Mesendoderm (in vitro differentiated cells): ENCODE measurements around the gene GABRA4.

Experiments used
- DNase-seq: peaks from one replicate; pipeline ENCODE4 v3.0.0; 2013
- H2AK5ac ChIP-seq: 2 replicates; pipeline ENCODE4 v1.6.1; 2013; ENCODE audit warnings: low read length, inconsistent platforms
- H2BK120ac ChIP-seq: 2 replicates; pipeline ENCODE4 v1.6.1; 2013; ENCODE audit warnings: low read depth, mild to moderate bottlenecking, low read length, moderate library complexity, mixed read lengths
- H2BK15ac ChIP-seq: replicated peaks from 2 replicates; pipeline ENCODE4 v1.6.1; 2013; ENCODE audit warnings: low read depth, mild to moderate bottlenecking, moderate library complexity
- H2BK5ac ChIP-seq: 2 replicates; pipeline ENCODE4 v1.6.1; 2013; ENCODE audit warnings: low read length, inconsistent platforms
- H3K18ac ChIP-seq: 2 replicates; pipeline ENCODE4 v1.6.1; 2013; ENCODE audit warnings: mild to moderate bottlenecking, low read length, mixed read lengths
- H3K23ac ChIP-seq: one replicate; pipeline ENCODE4 v1.6.1; 2013; ENCODE audit warnings: low read length
- H3K27ac ChIP-seq: 2 replicates; pipeline ENCODE4 v1.5.1; 2013; ENCODE audit warnings: low read depth, mild to moderate bottlenecking, inconsistent platforms, low read length, moderate library complexity
- H3K27me3 ChIP-seq: 2 replicates; pipeline ENCODE4 v1.6.1; 2013; ENCODE audit warnings: low read length, control low read depth, mild to moderate bottlenecking, inconsistent platforms; ENCODE audit not compliant: insufficient read depth, poor library complexity
- H3K36me3 ChIP-seq: 2 replicates; pipeline ENCODE4 v1.6.1; 2013; ENCODE audit warnings: low read length, inconsistent platforms; ENCODE audit not compliant: control insufficient read depth, insufficient read depth
- H3K4ac ChIP-seq: one replicate; pipeline ENCODE4 v1.6.1; 2013; ENCODE audit warnings: low read depth, mild to moderate bottlenecking, low read length, moderate library complexity
- H3K4me1 ChIP-seq: 2 replicates; pipeline ENCODE4 v1.6.1; 2013; ENCODE audit warnings: low read depth, low read length, inconsistent platforms; ENCODE audit not compliant: control insufficient read depth
- H3K4me2 ChIP-seq: 2 replicates; pipeline ENCODE4 v1.6.1; 2013; ENCODE audit warnings: low read length
- H3K4me3 ChIP-seq: 2 replicates; pipeline ENCODE4 v1.5.1; 2013; ENCODE audit warnings: mild to moderate bottlenecking, low read length
- H3K56ac ChIP-seq: one replicate; pipeline ENCODE4 v1.6.1; 2013; ENCODE audit warnings: low read length
- H3K79me1 ChIP-seq: 2 replicates; pipeline ENCODE4 v1.6.1; 2013; ENCODE audit warnings: low read length, inconsistent platforms
- H3K79me2 ChIP-seq: 2 replicates; pipeline ENCODE4 v1.6.1; 2013; ENCODE audit warnings: mild to moderate bottlenecking, low read length; ENCODE audit not compliant: control insufficient read depth, insufficient read depth
- H3K9ac ChIP-seq: 2 replicates; pipeline ENCODE4 v1.6.1; 2013; ENCODE audit warnings: low read length, inconsistent platforms
- H4K5ac ChIP-seq: one replicate; pipeline ENCODE4 v1.6.1; 2013; ENCODE audit warnings: low read length
- H4K8ac ChIP-seq: one replicate; pipeline ENCODE4 v1.6.1; 2013; ENCODE audit warnings: low read depth, mild to moderate bottlenecking, control low read depth, low read length, moderate library complexity
- WGBS: extraction: QIAGEN DNeasy Blood & Tissue Kit; methylation state at CpG from one replicate; pipeline ENCODE4 v1.1.7; 2013; ENCODE audit warnings: low lambda C conversion rate, missing lambda C conversion rate; ENCODE audit not compliant: insufficient coverage; ENCODE audit errors: extremely low coverage; 5-methylcytosine and 5-hydroxymethylcytosine counted together

GABRA4 gene

DNA sequence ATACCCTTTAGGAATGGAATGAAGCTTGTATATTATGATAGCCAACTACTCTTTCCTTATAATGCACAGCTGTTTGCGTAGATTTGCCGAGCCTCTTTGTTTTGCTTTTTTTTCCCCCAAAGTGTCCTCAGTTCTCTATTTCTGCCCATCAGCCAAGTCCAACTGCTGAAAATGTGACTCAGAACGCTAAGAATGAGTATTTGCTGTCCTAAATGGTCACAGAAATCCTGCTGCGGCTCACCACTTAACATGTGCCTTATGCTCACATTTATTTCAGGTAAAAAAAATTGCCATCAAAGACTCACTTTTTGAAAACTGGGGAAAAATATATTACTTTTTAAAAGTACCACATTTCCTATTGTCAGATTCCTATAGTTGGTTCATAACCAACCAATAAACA is 36.9 kb downstream of the GABRA4 start:
- no peak overlapping the region for H3K23ac ChIP-seq
- no peaks in the 10 kb centered on the region for H3K27me3 ChIP-seq
- H3K56ac ChIP-seq = no peak overlapping the region
- no peaks in the 10 kb centered on the region for H3K79me2 ChIP-seq
- no peak overlapping the region for H2BK120ac ChIP-seq
- no peak for DNase-seq
- WGBS = no CpG with 5 or more reads among the region's 4 CpGs
- H4K5ac ChIP-seq = no peak overlapping the region
- H2BK15ac ChIP-seq = no peak overlapping the region
- no peak overlapping the region for H3K4me2 ChIP-seq
- no peak overlapping the region for H4K8ac ChIP-seq
- no peak overlapping the region for H2BK5ac ChIP-seq
- no peak overlapping the region for H3K4ac ChIP-seq
- no peak overlapping the region for H3K27ac ChIP-seq
- H3K4me1 ChIP-seq = no peaks in the 10 kb centered on the region
- no peak overlapping the region for H3K18ac ChIP-seq
- no peaks in the 10 kb centered on the region for H3K36me3 ChIP-seq
- no peak overlapping the region for H2AK5ac ChIP-seq
- H3K4me3 ChIP-seq = no peak overlapping the region
- H3K79me1 ChIP-seq = no peaks in the 10 kb centered on the region
- H3K9ac ChIP-seq = no peak overlapping the region

- no peak overlapping the region for H3K4me3 ChIP-seq
- no peak overlapping the region for H2BK5ac ChIP-seq
- no peak for DNase-seq
- no peaks in the 10 kb centered on the region for H3K27me3 ChIP-seq
- no peaks in the 10 kb centered on the region for H3K36me3 ChIP-seq
- H3K4me2 ChIP-seq = no peak overlapping the region
- H3K18ac ChIP-seq = no peak overlapping the region
- H3K9ac ChIP-seq = no peak overlapping the region
- no peak overlapping the region for H2BK15ac ChIP-seq
- no peak overlapping the region for H2AK5ac ChIP-seq
- no peaks in the 10 kb centered on the region for H3K79me2 ChIP-seq
- H3K23ac ChIP-seq = no peak overlapping the region
- H3K56ac ChIP-seq = no peak overlapping the region
- H4K8ac ChIP-seq = no peak overlapping the region
- no peak overlapping the region for H3K27ac ChIP-seq
- no peak overlapping the region for H4K5ac ChIP-seq
- H2BK120ac ChIP-seq = no peak overlapping the region
- no peak overlapping the region for H3K4ac ChIP-seq
- no peaks in the 10 kb centered on the region for H3K79me1 ChIP-seq
- H3K4me1 ChIP-seq = no peaks in the 10 kb centered on the region
Observed at GRCh38 chr4:46955601-46956000, 37.8 kb downstream of the GABRA4 start.

GRCh38 chr4:46954643-46955042 is 38.7 kb downstream of the GABRA4 start:
- Histone ChIP-seq H2BK15ac (no peak overlapping the region), H3K27me3 (no peaks in the 10 kb centered on the region), H4K8ac (no peak overlapping the region), H2AK5ac (no peak overlapping the region), H3K18ac (no peak overlapping the region), H3K4me2 (no peak overlapping the region), H3K4me1 (no peaks in the 10 kb centered on the region), H3K23ac (no peak overlapping the region), H2BK5ac (no peak overlapping the region), H3K27ac (no peak overlapping the region), H3K79me2 (no peaks in the 10 kb centered on the region), H2BK120ac (no peak overlapping the region), H3K9ac (no peak overlapping the region), H3K4me3 (no peak overlapping the region), H3K79me1 (no peaks in the 10 kb centered on the region), H3K36me3 (no peaks in the 10 kb centered on the region), H3K56ac (no peak overlapping the region), H3K4ac (no peak overlapping the region), H4K5ac (no peak overlapping the region)
- DNase-seq = no peak

DNA sequence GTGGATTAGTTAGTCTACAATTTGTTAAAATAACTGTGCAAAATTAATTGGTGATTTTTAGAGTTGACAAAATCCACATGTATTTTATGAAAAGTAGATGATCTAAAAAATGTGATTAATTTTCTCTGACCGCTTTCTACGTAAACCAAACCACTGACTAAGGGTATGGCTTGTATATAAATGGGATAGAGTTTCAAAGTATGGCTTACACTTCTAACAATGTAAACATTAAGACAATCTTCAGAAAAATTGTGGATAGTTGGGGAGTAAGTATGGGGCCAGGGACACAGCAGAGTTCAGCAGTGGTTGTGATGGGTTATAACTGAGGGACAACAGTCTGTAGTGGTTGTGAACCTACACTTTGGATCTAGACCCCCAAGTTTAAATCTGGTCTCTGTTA is 39.8 kb downstream of the GABRA4 start:
- no peak overlapping the region for H3K4ac ChIP-seq
- H3K56ac ChIP-seq = no peak overlapping the region
- H3K36me3 ChIP-seq = no peaks in the 10 kb centered on the region
- H4K8ac ChIP-seq = no peak overlapping the region
- DNase-seq = no peak
- H2AK5ac ChIP-seq = no peak overlapping the region
- H3K4me3 ChIP-seq = no peak overlapping the region
- no peak overlapping the region for H3K9ac ChIP-seq
- WGBS = no CpG with 5 or more reads among the region's 2 CpGs
- no peak overlapping the region for H3K27ac ChIP-seq
- H3K18ac ChIP-seq = no peak overlapping the region
- H3K4me2 ChIP-seq = no peak overlapping the region
- H3K79me2 ChIP-seq = no peaks in the 10 kb centered on the region
- no peaks in the 10 kb centered on the region for H3K4me1 ChIP-seq
- H2BK120ac ChIP-seq = no peak overlapping the region
- H3K79me1 ChIP-seq = no peaks in the 10 kb centered on the region
- no peak overlapping the region for H3K23ac ChIP-seq
- H3K27me3 ChIP-seq = no peaks in the 10 kb centered on the region
- H2BK15ac ChIP-seq = no peak overlapping the region
- H2BK5ac ChIP-seq = no peak overlapping the region
- no peak overlapping the region for H4K5ac ChIP-seq

GRCh38 chr4:46952451-46952850 is 40.9 kb downstream of the GABRA4 start:
- no peak overlapping the region for H3K4me2 ChIP-seq
- no peaks in the 10 kb centered on the region for H3K79me1 ChIP-seq
- no peak overlapping the region for H2AK5ac ChIP-seq
- H3K18ac ChIP-seq = no peak overlapping the region
- no peak overlapping the region for H2BK5ac ChIP-seq
- no peak overlapping the region for H2BK15ac ChIP-seq
- no peaks in the 10 kb centered on the region for H3K79me2 ChIP-seq
- H3K4me1 ChIP-seq = no peaks in the 10 kb centered on the region
- no peak overlapping the region for H4K5ac ChIP-seq
- H3K4ac ChIP-seq = no peak overlapping the region
- H4K8ac ChIP-seq = no peak overlapping the region
- no peak overlapping the region for H3K23ac ChIP-seq
- no peak overlapping the region for H3K9ac ChIP-seq
- H3K27me3 ChIP-seq = no peaks in the 10 kb centered on the region
- DNase-seq = no peak
- H2BK120ac ChIP-seq = no peak overlapping the region
- no peak overlapping the region for H3K4me3 ChIP-seq
- H3K36me3 ChIP-seq = no peaks in the 10 kb centered on the region
- H3K27ac ChIP-seq = no peak overlapping the region
- no peak overlapping the region for H3K56ac ChIP-seq
- no CpG with 5 or more reads among the region's 2 CpGs for WGBS

DNA sequence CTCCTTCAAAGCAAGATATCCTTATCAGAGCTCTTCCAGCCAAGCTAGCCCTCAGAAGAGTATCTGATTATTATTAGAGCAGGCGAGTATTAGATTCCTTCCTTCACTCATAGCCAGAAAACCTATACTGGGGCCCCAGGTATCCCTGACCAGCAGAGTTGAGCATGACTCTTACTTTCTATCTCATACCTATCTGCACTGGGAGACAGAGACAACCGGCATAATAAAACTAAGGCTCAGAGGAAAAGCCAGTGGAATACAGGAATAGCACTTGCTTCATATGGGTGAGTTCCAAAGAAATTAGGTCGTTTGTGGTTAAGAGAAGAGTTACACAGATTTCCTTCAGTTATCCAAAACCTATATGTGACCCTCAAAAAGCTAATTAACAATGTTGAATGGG is 42.6 kb downstream of the GABRA4 start:
- Histone ChIP-seq H2BK120ac (no peak overlapping the region), H3K9ac (no peak overlapping the region), H3K36me3 (no peaks in the 10 kb centered on the region), H3K4me3 (no peak overlapping the region), H3K79me1 (no peaks in the 10 kb centered on the region), H3K27ac (no peak overlapping the region), H3K4me2 (no peak overlapping the region), H4K5ac (no peak overlapping the region), H2AK5ac (no peak overlapping the region), H3K79me2 (no peaks in the 10 kb centered on the region), H3K4ac (no peak overlapping the region), H3K56ac (no peak overlapping the region), H3K27me3 (no peaks in the 10 kb centered on the region), H3K23ac (no peak overlapping the region), H2BK5ac (no peak overlapping the region), H3K18ac (no peak overlapping the region), H3K4me1 (no peaks in the 10 kb centered on the region), H4K8ac (no peak overlapping the region), H2BK15ac (no peak overlapping the region)
- DNase-seq = no peak
- no CpG with 5 or more reads among the region's 3 CpGs for WGBS
